SH-SY5Y (cell line): ENCODE measurements around the gene ALG14.

Experiments used
- GATA2 ChIP-seq: IDR thresholded peaks from 2 replicates; pipeline ENCODE4 v1.6.1; 2011; ENCODE audit warnings: mild to moderate bottlenecking, low read depth, low read length
- GATA3 ChIP-seq: IDR thresholded peaks from 2 replicates; pipeline ENCODE4 v1.6.1; 2011; ENCODE audit warnings: low read depth, mild to moderate bottlenecking, low read length, moderate library complexity

Gene ALG14

GRCh38 chr1:94935034-94935433, 137.7 kb downstream of the ALG14 start:
- TF ChIP-seq GATA2, result no peak
- no peak for TF ChIP-seq GATA3

- TF ChIP-seq GATA2 (no peak), GATA3 (no peak)
These were observed 138.2 kb downstream of the ALG14 start for GRCh38 chr1:94934551-94934950.

DNA sequence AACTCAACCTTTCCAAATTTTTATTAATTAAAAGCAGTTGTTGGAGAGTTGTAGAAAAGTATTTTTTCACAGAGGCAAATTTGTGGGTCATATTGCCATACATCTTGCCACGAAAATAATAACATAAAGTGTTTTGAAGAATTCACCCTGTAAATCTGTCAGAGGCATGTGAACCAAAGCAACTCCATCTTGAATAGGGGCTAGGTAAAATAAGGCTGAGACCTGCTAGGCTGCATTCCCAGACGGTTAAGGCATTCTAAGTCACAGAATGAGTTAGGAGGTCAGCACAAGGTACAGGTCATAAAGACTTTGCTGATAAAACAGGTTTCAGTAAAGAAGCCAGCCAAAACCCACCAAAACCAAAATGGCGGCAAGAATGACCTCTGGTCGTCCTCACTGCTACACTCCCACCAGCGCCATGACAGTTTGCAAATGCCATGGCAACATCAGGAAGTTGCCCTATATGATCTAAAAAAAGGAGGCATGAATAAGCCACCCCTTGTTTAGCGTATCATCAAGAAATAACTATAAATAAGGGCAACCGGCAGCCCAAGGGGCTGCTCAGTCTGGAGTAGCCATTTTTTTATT, 141.4 kb downstream of the ALG14 start:
- TF ChIP-seq GATA2, result no peak
- no peak for TF ChIP-seq GATA3

- TF ChIP-seq GATA3 (no peak), GATA2 (no peak)
These were observed 143.2 kb downstream of the ALG14 start for GRCh38 chr1:94929351-94930217.

- TF ChIP-seq GATA2 (no peak), GATA3 (no peak)
These were observed 144.3 kb downstream of the ALG14 start for GRCh38 chr1:94928293-94928939.

GRCh38 chr1:94927405-94928175, 145.2 kb downstream of the ALG14 start:
- TF ChIP-seq GATA2 (no peak), GATA3 (no peak)

- TF ChIP-seq GATA2, result no peak
- TF ChIP-seq GATA3, result no peak
These were observed 145.8 kb downstream of the ALG14 start, which contains the start of gene CNN3 for GRCh38 chr1:94926915-94927404. CNN3 (minus strand) TSS chr1:94927110; CDS start chr1:94926894, 216 bp downstream.

DNA sequence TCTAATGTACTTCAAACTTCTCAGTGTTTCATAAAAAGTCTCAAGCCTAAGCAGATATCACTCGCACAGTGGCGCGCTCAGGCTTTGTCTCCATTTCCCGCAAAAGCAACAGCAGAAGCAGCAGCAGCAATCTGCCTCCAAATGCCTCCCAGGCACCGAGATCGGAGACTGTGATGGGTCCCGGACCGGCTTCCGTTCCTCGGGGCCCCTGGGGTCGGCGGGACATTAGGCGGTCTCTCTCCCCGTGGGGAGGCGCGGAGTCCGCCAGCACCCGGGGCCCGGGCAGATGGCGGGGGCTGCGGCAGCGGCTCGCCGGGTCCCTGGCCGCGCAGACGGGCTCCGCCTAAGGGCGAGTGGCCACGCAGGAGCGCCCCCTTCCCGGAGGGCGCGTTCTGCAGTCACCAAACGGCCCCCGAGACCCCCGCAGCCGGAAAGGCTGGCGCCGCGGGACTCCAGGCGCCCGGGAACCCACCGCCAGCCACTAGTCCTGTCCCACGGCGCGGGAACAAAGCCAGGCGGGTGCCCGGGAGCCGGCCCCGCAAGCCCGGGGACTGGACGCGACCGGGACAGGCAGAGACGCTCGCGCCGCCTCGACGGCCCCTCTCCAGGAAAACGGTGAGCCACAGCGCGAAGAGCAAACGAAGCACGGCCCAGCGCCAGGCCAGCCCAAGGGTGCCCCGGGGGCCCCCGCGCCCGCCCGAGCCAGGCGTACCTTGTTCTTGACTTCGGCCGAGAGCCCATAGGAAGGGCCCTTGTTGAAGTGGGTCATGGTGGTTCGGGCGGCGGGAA, 146.4 kb downstream of the ALG14 start:
- TF ChIP-seq GATA2 (peak; percentile 42), GATA3 (no peak)

GRCh38 chr1:94925561-94926125, 147.1 kb downstream of the ALG14 start:
- TF ChIP-seq GATA3, result no peak
- TF ChIP-seq GATA2, result no peak

- TF ChIP-seq GATA3, result no peak
- no peak for TF ChIP-seq GATA2
These were observed 147.7 kb downstream of the ALG14 start for GRCh38 chr1:94925004-94925403.
